SK-N-SH (cell line): ENCODE results near the gene ADGRG2. TPM values are rescaled to one million over a fixed set of nuclear protein-coding genes. Genes with fewer than 3 reads are reported as not detected.

Source experiments
- CTCF ChIA-PET: fragments of 300-600, 350-600 bp; formaldehyde crosslinking; extraction: SDS; loops from one replicate; lab custom pipeline; 2021; lab: Yijun Ruan, JAX
- POLR2A ChIA-PET: fragments of 350-600 bp; sonication (Branson Sonifier 250); formaldehyde crosslinking; extraction: SDS; loops from one replicate; lab custom pipeline; 2020; ENCODE audit warnings: antibody characterized with exemption, inconsistent platforms; lab: Yijun Ruan, JAX
- DNase-seq: peaks from one replicate; pipeline ENCODE4 v3.0.0; 2012
- H2AFZ ChIP-seq: fragments of 200-600 bp; sonication (generic); 2 replicates; pipeline ENCODE4 v1.8.1; 2016; ENCODE audit warnings: antibody characterized with exemption, mild to moderate bottlenecking, low read depth
- H3F3A ChIP-seq: fragments of 200-600 bp; sonication (generic); replicated peaks from 2 replicates; pipeline ENCODE3; 2016; ENCODE audit warnings: antibody characterized with exemption, mild to moderate bottlenecking; ENCODE audit not compliant: insufficient read depth
- H3K27ac ChIP-seq, 2 experiments: fragments of 200-500 bp in 1 of 2; fragments of 200-600 bp in 1 of 2; sonication (Bioruptor generic) in 1 of 2; sonication (generic), shearing (Covaris generic) in 1 of 2; 2 replicates each; pipeline versions ENCODE4 v1.5.1 to v1.6.1; 2014 to 2016; ENCODE audit warnings: low read depth in 2 of 2, inconsistent platforms in 1 of 2, low read length in 1 of 2, mild to moderate bottlenecking in 1 of 2, mixed read lengths in 1 of 2
- H3K27me3 ChIP-seq: fragments of 200-600 bp; sonication (generic), shearing (Covaris generic); 2 replicates; pipeline ENCODE4 v1.6.1; 2016; ENCODE audit warnings: mixed run types; ENCODE audit not compliant: insufficient read depth
- H3K36me3 ChIP-seq, 2 experiments: fragments of 200-500 bp in 1 of 2; fragments of 200-600 bp in 1 of 2; sonication (Bioruptor generic) in 1 of 2; sonication (generic) in 1 of 2; replicated peaks in 1 of 2; 2 replicates each; pipeline versions ENCODE3 to v1.5.1; 2014 to 2016; ENCODE audit warnings: low read length in 1 of 2, mild to moderate bottlenecking in 1 of 2; ENCODE audit not compliant: insufficient read depth in 2 of 2, control insufficient read depth in 1 of 2
- H3K4me1 ChIP-seq, 2 experiments: fragments of 200-500 bp in 1 of 2; fragments of 200-600 bp in 1 of 2; sonication (Bioruptor generic) in 1 of 2; sonication (generic), shearing (Covaris generic) in 1 of 2; 2 replicates each; pipeline versions ENCODE4 v1.5.1 to v1.6.1; 2014 to 2016; ENCODE audit warnings: low read depth in 1 of 2, low read length in 1 of 2, mixed run types in 1 of 2; ENCODE audit not compliant: insufficient read depth in 2 of 2, control insufficient read depth in 1 of 2
- H3K4me2 ChIP-seq: fragments of 200-600 bp; sonication (generic), shearing (Covaris generic); 2 replicates; pipeline ENCODE4 v1.6.1; 2017; ENCODE audit warnings: mixed run types
- H3K4me3 ChIP-seq, 2 experiments: fragments of 200-500 bp in 1 of 2; fragments of 200-600 bp in 1 of 2; sonication (Bioruptor generic) in 1 of 2; sonication (generic), shearing (Covaris generic) in 1 of 2; 2 replicates each; pipeline versions ENCODE4 v1.5.1 to v1.8.1; 2014 to 2016; ENCODE audit warnings: low read depth in 2 of 2, inconsistent platforms in 1 of 2, low read length in 1 of 2, mild to moderate bottlenecking in 1 of 2, mixed read lengths in 1 of 2, moderate library complexity in 1 of 2
- H3K79me2 ChIP-seq: fragments of 200-600 bp; sonication (generic); 2 replicates; pipeline ENCODE4 v1.8.1; 2017; ENCODE audit warnings: mild to moderate bottlenecking; ENCODE audit not compliant: insufficient read depth
- H3K9ac ChIP-seq: fragments of 200-600 bp; sonication (generic); 2 replicates; pipeline ENCODE4 v1.6.1; 2017; ENCODE audit warnings: mixed run types
- H3K9me2 ChIP-seq: fragments of 200-600 bp; sonication (generic); 2 replicates; pipeline ENCODE4 v1.6.1; 2017; ENCODE audit warnings: mixed run types
- H3K9me3 ChIP-seq: fragments of 200-600 bp; sonication (generic); 2 replicates; pipeline ENCODE4 v1.6.1; 2017; ENCODE audit warnings: mixed run types, mild to moderate bottlenecking, moderate library complexity
- H4K20me1 ChIP-seq: fragments of 200-600 bp; sonication (generic); 2 replicates; pipeline ENCODE4 v1.6.1; 2017; ENCODE audit warnings: mild to moderate bottlenecking, mixed run types; ENCODE audit not compliant: insufficient read depth
- ELF1 ChIP-seq: IDR thresholded peaks from 2 replicates; pipeline ENCODE4 v1.4.0; 2012
- EP300 ChIP-seq, 2 experiments: IDR thresholded peaks; 2 replicates each; pipeline versions ENCODE4 v1.4.0 to v1.6.1; 2012; ENCODE audit warnings: borderline replicate concordance in 1 of 2, low read depth in 1 of 2, low read length in 1 of 2
- EZH2phosphoT487 ChIP-seq: fragments of 200-600 bp; sonication (generic); IDR thresholded peaks from 2 replicates; pipeline ENCODE4 v1.6.1; 2017; ENCODE audit warnings: low read depth, mixed run types, mild to moderate bottlenecking, antibody characterized with exemption, moderate library complexity, borderline replicate concordance
- FOSL2 ChIP-seq: IDR thresholded peaks from 2 replicates; pipeline ENCODE4 v1.4.0; 2012; ENCODE audit warnings: low read depth, mild to moderate bottlenecking, moderate library complexity, borderline replicate concordance
- FOXJ3 ChIP-seq: sonication (generic); formaldehyde crosslinking; IDR thresholded peaks from 2 replicates; pipeline ENCODE4 v1.5.1; 2020; ENCODE audit warnings: mild to moderate bottlenecking, missing genetic modification reagents
- GATA2 ChIP-seq: sonication (generic); formaldehyde crosslinking; IDR thresholded peaks from 2 replicates; pipeline ENCODE4 v1.5.0; 2020; ENCODE audit warnings: mild to moderate bottlenecking, missing genetic modification reagents
- MXI1 ChIP-seq: IDR thresholded peaks from 2 replicates; pipeline ENCODE4 v1.6.1; 2012; ENCODE audit warnings: mild to moderate bottlenecking, low read depth, low read length, improper control_type of control experiment
- NFIC ChIP-seq: IDR thresholded peaks from 2 replicates; pipeline ENCODE4 v1.4.0; 2012; ENCODE audit warnings: borderline replicate concordance
- PBX3 ChIP-seq: IDR thresholded peaks from 2 replicates; pipeline ENCODE4; 2012
- POLR2AphosphoS5 ChIP-seq: IDR thresholded peaks from 2 replicates; pipeline ENCODE4 v1.6.1; 2012; ENCODE audit warnings: low read depth, low read length
- RCOR1 ChIP-seq: fragments of 150-350 bp; IDR thresholded peaks from 2 replicates; pipeline ENCODE4 v1.6.1; 2017; ENCODE audit warnings: antibody characterized with exemption, low read length
- RFX5 ChIP-seq: IDR thresholded peaks from 2 replicates; pipeline ENCODE4 v1.6.1; 2012; ENCODE audit warnings: mild to moderate bottlenecking, improper control_type of control experiment, low read length
- RXRA ChIP-seq: IDR thresholded peaks from 2 replicates; pipeline ENCODE4 v1.4.0; 2012; ENCODE audit warnings: low read depth, mild to moderate bottlenecking, borderline replicate concordance
- SMC3 ChIP-seq: IDR thresholded peaks from 2 replicates; pipeline ENCODE4 v1.6.1; 2012; ENCODE audit warnings: low read depth, low read length, improper control_type of control experiment
- TAF1 ChIP-seq: IDR thresholded peaks from 2 replicates; pipeline ENCODE4 v1.6.1; 2012; ENCODE audit warnings: low read depth, mild to moderate bottlenecking, low read length, moderate library complexity, borderline replicate concordance
- TEAD4 ChIP-seq: IDR thresholded peaks from 2 replicates; pipeline ENCODE4 v1.4.0; 2012; ENCODE audit warnings: mild to moderate bottlenecking, borderline replicate concordance; ENCODE audit not compliant: insufficient read depth
- WGBS: methylation state at CpG from one replicate; pipeline ENCODE4 v1.1.6; 2017; ENCODE audit warnings: low lambda C conversion rate; 5-methylcytosine and 5-hydroxymethylcytosine counted together
- polyA plus RNA-seq, 3 experiments: library from polyadenylated mRNA; depleted of rRNA; stranded (reverse); fragments of >200 nt; gene quantifications; 2 replicates each; pipeline ENCODE4 v1.2.3, GENCODE V29; 2012
- TF ChIP-seq, protein P1 (sequence below): fragments of 150-350 bp; IDR thresholded peaks from 2 replicates; pipeline ENCODE4 v1.6.1; 2017; ENCODE audit warnings: antibody characterized with exemption, low read length, low read depth, borderline replicate concordance
- TF ChIP-seq, protein P2 (sequence below): IDR thresholded peaks from 2 replicates; pipeline ENCODE4 v1.4.0; 2012; ENCODE audit warnings: low read depth
- TF ChIP-seq, protein P3 (sequence below): IDR thresholded peaks from 2 replicates; pipeline ENCODE4 v1.4.0; 2012; ENCODE audit warnings: low read depth, borderline replicate concordance
- TF ChIP-seq, protein P4 (sequence below): IDR thresholded peaks from 2 replicates; pipeline ENCODE4 v1.4.0; 2012; ENCODE audit warnings: low read depth, borderline replicate concordance

ADGRG2 gene
- polyA plus RNA-seq, 1 of the 3 experiments (the other 2 are of a cell fraction): 0.08 TPM

DNA sequence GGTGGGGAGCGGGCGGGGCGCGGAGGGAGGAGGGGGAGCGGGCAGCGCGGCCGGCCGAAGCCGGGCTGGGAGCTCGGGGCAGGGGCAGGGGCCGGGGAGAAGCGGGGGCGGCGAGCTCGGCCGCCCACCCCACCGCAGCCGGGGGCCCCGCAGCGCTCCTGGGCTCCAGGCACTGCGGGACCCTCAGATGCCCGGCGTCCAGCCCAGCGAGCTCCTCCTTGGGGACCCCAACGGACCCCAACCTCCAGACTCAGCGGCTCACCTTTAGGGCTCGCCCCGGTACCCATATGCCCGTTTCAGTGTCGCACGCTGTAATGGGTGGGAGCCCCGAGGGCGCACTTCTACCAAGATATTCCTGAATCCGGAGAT, 357 bp upstream of the ADGRG2 start:
- no peak for TF ChIP-seq ELF1
- TF ChIP-seq RXRA: no peak
- TF ChIP-seq RFX5: no peak
- TF ChIP-seq RCOR1: no peak
- no peak for TF ChIP-seq POLR2AphosphoS5
- no peak for TF ChIP-seq FOXJ3 (CRISPR knock-in tag)
- TF ChIP-seq, protein P1, sequence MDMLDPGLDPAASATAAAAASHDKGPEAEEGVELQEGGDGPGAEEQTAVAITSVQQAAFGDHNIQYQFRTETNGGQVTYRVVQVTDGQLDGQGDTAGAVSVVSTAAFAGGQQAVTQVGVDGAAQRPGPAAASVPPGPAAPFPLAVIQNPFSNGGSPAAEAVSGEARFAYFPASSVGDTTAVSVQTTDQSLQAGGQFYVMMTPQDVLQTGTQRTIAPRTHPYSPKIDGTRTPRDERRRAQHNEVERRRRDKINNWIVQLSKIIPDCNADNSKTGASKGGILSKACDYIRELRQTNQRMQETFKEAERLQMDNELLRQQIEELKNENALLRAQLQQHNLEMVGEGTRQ: no peak
- TF ChIP-seq FOSL2: no peak
- no peak for TF ChIP-seq MXI1
- TF ChIP-seq GATA2 (CRISPR knock-in tag): no peak
- Histone ChIP-seq H4K20me1 (no peaks in the 10 kb centered on the region), H3K4me3 (peak overlapping the region in 1 of 2 experiments; percentile 9; a peak in 1 of 4 replicates), H3K79me2 (no peaks in the 10 kb centered on the region), H3K9ac (no peak overlapping the region), H3K4me1 (no peaks in the 10 kb centered on the region; a peak in 2 of 4 replicates), H3K27ac (no peak overlapping the region), H3K36me3 (no peaks in the 10 kb centered on the region), H3K9me3 (no peaks in the 10 kb centered on the region), H3K27me3 (peaks cover 42% of the 10 kb centered on the region), H2AFZ (no peak overlapping the region), H3F3A (no peaks in the 10 kb centered on the region), H3K9me2 (no peaks in the 10 kb centered on the region), H3K4me2 (no peak overlapping the region)
- POLR2A ChIA-PET: no interaction called here
- WGBS: 30% methylated on average over 7 of the region's 35 CpGs
- no peak for DNase-seq
- CTCF ChIA-PET: no interaction called here

- Histone ChIP-seq H3K27ac (no peak overlapping the region), H3K9ac (no peak overlapping the region), H3K36me3 (no peaks in the 10 kb centered on the region), H3K4me1 (no peaks in the 10 kb centered on the region; a peak in 1 of 4 replicates), H2AFZ (no peak overlapping the region), H4K20me1 (no peaks in the 10 kb centered on the region), H3K9me2 (no peaks in the 10 kb centered on the region), H3K4me2 (no peak overlapping the region), H3F3A (no peaks in the 10 kb centered on the region), H3K4me3 (peak overlapping the region in 1 of 2 experiments; percentile 34; a peak in 2 of 4 replicates), H3K9me3 (no peaks in the 10 kb centered on the region), H3K27me3 (peaks cover 42% of the 10 kb centered on the region), H3K79me2 (no peaks in the 10 kb centered on the region)
- POLR2A ChIA-PET: no interaction called here
- TF ChIP-seq NFIC (no peak), TEAD4 (no peak), SMC3 (no peak), TAF1 (no peak), PBX3 (no peak), MXI1 (no peak), EP300 (IDR thresholded peaks at IDR 0.05; ENCODE audit: borderline replicate concordance in 1 of 2, low read depth in 1 of 2, low read length in 1 of 2) (no peak), RXRA (no peak), EZH2phosphoT487 (no peak)
- TF ChIP-seq, protein P2, sequence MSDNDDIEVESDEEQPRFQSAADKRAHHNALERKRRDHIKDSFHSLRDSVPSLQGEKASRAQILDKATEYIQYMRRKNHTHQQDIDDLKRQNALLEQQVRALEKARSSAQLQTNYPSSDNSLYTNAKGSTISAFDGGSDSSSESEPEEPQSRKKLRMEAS: no peak
- TF ChIP-seq, protein P3, sequence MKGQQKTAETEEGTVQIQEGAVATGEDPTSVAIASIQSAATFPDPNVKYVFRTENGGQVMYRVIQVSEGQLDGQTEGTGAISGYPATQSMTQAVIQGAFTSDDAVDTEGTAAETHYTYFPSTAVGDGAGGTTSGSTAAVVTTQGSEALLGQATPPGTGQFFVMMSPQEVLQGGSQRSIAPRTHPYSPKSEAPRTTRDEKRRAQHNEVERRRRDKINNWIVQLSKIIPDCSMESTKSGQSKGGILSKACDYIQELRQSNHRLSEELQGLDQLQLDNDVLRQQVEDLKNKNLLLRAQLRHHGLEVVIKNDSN: no peak
- TF ChIP-seq, protein P4, sequence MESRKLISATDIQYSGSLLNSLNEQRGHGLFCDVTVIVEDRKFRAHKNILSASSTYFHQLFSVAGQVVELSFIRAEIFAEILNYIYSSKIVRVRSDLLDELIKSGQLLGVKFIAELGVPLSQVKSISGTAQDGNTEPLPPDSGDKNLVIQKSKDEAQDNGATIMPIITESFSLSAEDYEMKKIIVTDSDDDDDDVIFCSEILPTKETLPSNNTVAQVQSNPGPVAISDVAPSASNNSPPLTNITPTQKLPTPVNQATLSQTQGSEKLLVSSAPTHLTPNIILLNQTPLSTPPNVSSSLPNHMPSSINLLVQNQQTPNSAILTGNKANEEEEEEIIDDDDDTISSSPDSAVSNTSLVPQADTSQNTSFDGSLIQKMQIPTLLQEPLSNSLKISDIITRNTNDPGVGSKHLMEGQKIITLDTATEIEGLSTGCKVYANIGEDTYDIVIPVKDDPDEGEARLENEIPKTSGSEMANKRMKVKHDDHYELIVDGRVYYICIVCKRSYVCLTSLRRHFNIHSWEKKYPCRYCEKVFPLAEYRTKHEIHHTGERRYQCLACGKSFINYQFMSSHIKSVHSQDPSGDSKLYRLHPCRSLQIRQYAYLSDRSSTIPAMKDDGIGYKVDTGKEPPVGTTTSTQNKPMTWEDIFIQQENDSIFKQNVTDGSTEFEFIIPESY: no peak
- CTCF ChIA-PET: interaction anchor here (0.7 kb wide), 1 partner anchor 16 kb away, joined by 3 read pairs; no protein-coding TSS in a partner anchor
- 23% methylated on average over 16 of the region's 18 CpGs for WGBS
- DNase-seq: no peak
These were observed 802 bp downstream of the ADGRG2 start for GRCh38 chrX:19121466-19121865.
